Measurements from ENCODE around the gene CNOT3.

The CNOT3 gene

DNA sequence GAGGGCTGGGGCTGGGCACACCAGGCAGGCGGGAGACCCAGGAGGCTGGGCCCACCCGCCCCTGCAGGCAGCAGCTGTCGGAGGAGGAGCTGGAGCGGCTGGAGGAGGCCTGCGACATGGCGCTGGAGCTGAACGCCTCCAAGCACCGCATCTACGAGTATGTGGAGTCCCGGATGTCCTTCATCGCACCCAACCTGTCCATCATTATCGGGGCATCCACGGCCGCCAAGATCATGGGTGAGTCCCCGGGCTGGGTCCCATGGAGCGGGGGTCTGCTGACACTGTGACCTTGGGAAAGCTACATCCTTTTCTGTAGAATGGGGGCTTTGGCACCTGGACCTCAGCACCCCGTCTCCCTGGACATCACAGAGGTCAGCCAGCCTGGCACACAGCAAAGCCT lies 13.9 kb upstream of the CNOT3 start:
- DNase-seq: no peak

DNA sequence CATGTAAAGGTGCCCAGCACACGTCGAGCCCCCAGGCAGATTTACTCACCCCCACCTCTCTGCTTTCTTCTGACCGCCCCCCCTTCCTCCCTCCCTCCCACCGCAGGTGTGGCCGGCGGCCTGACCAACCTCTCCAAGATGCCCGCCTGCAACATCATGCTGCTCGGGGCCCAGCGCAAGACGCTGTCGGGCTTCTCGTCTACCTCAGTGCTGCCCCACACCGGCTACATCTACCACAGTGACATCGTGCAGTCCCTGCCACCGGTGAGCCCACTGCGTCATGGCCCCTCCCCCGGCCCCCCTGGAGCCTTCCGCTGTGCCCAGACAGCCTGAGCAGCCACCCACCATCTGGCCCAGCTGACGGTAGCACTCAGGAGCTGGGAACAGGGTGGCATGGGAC lies 13.2 kb upstream of the CNOT3 start:
- DNase-seq: no peak

DNA sequence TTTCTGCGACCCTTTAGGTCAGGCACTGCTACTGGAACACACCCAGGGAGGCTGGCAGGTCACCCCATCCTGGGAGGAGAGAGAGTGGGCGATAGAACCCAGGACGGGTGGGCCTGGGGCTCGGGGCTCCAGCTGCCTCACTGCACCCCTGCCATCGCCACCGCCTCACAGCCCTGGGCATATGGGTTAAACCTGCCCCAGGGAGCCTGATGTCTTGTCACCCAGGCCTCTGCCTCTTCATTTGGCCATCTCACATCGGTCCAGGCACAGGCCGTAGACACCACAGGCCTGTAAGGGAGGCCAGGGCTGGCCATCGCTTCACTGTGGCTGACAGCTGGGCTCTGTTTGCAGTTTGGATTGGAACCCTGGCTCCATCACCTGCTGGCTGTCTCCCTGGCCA lies 11.8 kb upstream of the CNOT3 start:
- no peak for DNase-seq

DNA sequence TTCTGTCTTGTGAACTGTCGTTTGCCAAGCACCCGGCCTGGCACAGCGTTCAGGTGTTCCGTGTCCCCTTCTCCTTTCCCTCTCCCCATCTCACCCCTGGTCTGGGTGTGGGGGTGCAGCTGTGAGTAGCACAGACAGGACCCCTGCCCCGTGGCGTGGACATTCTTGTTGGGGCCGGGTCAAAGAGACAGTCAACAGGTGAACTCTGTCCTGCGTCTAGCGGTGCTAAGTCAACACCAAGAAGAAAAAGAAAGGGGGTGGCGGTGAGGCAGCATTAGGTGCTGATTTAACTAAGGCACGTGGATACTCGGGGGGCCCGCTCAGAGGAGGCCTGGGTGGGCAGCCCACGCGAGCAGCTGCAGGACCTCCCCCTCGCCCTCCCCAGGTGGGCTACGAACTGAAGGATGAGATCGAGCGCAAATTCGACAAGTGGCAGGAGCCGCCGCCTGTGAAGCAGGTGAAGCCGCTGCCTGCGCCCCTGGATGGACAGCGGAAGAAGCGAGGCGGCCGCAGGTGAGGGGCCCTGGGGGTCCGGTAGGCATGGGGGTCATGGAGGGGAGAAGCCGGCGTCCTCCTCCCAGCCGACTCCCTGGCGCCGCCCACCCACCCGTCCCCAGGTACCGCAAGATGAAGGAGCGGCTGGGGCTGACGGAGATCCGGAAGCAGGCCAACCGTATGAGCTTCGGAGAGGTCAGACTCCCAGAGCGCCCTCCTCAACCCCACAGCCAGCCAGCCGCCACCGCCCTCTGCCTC lies 9.7 kb upstream of the CNOT3 start:
- no peak for DNase-seq

DNA sequence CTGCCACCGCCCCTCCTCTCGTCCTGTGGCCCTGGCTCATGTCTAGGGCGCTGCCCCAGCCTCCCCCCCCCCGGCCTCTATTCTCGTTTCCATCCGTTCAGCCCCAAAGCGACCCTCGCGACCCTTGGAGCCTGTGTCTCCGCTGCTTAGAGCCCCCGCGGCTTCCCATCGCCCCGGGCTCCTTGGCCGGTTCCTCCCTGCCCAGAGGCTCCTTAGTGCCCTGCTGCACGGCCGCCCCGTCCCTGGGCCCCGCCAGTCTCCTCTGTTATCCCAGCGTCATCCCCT lies 9.2 kb upstream of the CNOT3 start:
- no peak for DNase-seq

DNA sequence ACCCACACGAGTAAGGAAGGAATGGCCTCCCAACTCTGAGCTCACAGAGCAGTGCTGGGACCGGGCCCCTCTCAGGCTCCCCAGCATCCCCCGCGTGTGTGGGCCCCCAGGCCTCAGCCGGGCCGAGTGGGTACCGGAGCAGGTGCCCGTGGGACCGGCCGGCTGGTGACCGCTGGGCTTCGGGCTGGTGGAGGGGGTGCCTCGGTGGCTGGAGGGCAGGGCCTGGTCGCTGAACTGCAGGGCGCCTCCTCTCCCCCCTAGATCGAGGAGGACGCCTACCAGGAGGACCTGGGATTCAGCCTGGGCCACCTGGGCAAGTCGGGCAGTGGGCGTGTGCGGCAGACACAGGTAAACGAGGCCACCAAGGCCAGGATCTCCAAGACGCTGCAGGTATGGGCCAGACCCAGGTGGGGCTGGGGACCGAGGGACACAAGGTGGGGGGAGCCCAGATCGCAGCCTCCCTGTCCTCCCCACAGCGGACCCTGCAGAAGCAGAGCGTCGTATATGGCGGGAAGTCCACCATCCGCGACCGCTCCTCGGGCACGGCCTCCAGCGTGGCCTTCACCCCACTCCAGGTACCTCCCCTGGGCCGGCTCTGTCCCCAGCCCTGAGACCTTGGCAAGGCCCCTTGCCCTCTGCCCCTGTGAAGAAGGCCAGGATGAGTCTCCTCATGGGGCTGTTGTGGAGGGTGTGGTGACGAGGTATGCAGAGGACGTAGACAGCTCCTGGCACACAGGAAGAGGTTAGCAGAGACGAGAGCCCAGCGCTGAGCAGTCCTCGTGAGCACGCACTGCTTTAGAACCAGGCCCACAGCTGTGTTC lies 8.6 kb upstream of the CNOT3 start:
- no peak for DNase-seq

DNA sequence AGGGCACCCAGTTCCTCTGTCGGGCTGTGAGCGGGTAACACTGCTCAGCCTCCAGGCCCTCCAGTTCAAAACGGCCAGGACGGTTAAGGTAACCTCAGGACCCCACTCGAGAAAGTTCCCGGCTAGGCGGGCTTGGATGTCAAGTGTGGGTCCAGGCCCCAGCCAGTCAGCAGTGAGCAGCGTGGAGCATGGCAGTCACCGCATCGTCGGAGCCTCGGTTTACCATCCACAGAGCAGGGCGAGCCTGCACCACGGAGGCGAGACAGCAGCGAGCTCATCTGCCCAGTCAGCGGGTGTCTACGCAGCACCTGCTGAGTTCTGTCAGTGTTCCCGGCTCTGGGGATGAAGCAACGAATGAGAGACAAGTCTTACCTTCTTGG lies 8.0 kb upstream of the CNOT3 start:
- DNase-seq: no peak

DNA sequence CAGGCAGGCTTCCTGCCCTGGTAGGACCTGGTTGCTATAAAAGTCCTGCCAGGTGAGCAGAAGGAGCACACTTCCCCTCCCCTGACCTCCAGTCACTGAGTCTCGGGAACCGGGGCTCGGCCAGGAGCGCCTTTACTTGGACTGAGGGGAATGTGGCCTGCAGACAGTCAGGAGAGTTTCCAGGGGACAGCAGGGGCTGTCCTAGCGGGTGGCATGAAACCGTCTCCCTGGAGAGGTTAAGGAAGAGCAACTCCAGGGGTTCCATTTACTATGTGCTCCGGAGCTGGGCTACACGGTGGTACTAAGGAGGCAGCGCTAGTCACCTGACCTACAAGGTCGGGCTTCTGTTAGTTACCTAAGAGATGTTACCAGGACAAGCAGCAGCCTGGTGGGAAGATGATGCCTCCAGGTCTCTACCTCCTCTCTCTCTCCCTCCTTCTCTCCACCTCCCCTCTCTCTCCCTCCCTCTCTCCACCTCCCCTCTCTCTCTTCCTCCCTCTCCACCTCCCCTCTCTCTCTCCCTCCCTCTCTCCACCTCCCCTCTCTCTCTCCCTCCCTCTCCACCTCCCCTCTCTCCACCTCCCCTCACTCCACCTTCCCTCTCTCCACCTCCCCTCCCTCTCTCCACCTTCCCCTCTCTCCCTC lies 4.1 kb upstream of the CNOT3 start:
- DNase-seq: peak; percentile 59

DNA sequence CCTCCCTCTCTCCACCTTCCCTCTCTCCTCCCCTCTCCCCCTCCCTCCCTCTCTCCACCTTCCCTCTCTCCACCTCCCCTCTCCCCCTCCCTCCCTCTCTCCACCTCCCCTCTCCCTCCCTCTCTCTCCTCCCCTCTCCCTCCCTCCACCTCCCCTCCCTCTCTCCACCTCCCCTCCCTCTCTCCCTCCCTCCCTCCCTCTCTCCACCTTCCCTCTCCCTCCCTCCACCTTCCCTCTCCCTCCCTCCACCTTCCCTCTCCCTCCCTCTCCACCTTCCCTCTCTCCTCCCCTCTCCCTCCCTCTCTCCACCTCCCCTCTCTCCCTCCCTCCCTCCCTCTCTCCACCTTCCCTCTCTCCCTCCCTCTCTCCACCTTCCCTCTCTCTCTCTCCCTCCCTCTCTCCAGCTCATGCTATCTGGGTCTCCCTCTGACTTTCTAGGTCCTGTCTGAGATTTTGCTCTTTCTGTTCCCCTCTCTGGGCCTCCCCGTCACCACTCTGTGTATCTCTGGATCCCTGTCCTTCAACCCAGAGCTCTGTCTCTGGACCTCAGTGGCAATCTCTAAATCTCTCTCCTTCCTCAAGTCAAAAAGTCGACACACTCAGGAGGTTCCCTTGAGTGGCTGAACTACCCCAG lies 3.5 kb upstream of the CNOT3 start:
- no peak for DNase-seq

DNA sequence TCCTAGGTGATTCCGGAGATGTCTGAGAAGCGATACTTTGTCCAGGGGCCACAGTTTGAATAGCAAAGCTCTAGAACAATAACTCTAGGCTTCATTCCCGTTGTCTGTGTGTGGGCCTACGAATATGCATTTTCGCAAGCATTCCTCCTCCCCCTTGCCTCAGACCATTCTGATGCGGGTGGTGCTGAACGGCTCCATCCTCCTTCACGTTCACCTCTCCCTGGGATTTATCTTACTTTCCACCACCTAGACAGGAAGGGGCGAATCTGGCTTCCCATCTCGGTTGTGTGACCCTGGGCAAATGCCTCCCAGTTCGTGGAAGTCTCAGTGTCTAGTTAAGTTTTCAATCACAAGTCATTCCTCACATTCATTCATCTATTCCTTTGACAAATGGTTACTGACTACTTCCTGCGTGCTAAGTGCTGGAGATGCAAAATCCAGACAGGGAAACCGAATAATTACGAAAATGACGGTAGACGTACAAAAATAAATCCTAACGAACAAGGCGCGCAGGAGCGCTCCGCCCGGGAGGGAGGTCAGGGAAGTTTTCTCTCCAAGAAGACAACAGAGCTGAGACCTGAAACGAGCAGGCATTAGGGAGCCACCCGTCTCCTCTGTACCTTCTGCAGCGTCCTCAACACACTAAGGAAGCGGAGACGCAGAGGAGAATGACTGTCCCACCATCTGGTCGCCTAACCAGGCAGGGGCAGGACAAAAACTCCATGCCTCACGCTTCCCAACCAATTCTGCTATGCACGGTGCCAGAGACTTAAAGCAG lies 1.3 kb upstream of the CNOT3 start:
- DNase-seq: no peak

DNA sequence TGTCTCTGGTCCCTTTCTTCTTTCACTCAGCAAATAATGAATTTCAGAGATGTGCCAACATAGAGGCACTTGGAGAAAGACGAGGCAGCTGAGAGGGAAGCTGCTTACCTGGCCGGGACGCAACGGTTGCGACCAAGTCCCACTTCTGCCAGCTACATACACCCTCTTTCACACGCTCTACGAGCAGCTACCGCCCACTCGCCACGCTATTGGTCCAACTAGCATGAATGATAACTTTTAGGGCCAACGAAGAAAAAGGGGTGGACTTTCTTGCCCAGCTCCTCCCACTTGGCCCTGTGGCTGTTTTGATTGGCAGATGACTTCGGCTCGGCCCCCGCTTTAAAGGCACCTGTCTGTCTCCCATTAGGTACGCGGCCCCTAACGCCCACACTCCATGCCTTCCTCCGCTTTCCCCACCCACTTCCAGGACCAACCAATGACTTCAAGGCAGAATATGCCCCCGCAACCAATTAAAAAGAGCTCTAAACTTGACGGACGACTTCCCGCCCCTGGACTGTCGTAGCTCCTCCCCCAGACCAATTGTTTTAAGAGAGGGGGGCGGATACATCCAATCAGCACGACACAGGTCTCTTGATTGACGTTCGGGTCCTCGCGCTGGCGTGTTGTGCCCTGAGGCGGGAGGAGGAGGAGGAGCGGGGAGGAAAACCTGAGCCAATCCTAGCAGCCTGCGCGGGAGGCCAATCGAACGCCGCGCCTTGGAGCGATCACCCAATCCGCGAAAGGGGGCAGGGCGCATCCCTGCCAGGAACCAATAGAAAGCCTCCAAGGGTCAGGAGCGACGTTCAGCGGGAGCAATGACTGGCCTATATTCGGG lies 481 bp upstream of the CNOT3 start:
- peak; percentile 100 for DNase-seq

DNA sequence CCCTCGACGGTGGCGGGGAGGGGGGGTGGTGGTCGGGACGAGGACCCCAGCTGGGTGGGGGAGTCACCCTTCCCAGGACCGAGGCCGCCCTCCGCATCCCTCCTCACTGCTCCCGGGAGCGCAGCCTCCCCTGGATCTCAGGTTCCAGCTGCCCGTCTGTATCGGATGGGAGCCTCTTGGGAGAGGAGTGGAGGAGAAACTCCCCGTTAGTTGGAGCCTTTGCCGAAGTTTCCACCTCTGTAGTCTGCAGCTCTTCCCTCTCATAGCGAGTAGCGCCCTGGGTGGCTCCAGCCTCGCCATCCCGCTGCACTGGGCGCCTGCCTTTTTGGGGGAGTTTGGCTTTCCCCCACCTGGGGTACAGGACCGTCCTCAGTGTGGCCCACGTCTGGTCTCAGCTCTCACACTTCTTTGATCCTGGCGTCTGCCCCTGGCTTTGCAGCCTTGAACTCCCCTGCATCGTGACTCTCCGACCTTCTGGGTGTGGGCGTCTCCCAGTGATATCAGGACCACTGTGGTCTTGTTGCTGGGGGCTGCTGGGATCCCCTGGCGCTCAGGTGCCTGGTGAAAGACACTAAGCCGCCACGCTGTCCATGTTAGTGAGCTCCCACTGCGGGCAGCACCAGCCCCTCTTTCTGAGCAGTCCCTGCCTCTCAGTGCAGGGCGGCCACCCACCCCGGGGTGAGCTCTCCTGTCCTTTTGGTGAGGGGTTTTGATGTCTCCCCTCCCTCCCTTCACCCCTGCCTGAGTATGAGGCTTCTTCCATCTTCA lies 1.1 kb downstream of the CNOT3 start:
- no peak for DNase-seq

DNA sequence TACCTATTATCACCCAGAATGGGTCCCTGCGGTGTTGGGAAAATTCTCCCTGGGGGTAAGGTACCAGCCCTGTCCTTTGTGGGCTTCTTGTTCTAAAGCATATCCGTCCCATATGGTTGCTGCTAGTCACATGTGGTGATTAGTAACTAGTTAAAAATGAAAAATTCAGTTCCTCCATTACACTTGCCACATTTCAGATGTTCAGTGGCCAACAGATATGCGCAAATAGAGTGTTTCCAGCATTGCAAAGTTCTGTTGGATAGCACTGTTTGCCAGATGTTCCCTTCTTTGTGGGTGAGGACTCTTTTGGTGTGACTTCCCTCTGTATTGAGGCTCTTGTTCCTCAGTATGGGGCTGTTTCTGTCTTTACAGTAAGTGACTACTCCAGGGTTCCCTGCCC lies 3.8 kb downstream of the CNOT3 start:
- peak; percentile 43 for DNase-seq

DNA sequence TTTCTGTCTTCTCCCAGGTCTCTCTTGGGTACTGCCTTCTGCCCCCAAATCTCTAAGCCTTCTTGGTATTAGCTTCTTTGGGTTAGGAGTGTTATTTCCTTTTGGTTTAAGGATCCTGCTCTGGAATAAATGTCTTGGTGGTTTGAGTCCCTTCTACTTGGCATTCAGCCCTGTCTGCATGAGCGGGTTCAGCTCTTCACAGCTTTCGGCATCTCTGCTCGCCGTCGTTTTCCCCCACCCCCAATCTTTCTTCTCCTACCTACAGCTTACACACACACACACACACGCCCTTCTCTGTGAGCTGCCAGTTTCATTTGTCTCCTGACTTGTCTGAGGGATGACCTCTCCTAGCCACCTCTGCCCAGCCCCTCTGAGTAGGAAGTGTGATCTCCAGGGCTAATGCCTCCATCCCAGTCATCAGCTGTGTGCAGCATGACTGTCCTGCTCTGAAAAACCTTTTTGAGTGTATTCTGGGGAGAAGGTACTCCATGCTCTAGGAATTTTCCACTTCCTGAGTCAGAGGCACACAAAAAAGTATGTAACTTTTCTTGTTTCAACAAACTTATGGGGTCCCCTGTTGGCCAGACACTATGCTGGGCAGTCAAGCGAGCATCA lies 4.7 kb downstream of the CNOT3 start:
- no peak for DNase-seq

DNA sequence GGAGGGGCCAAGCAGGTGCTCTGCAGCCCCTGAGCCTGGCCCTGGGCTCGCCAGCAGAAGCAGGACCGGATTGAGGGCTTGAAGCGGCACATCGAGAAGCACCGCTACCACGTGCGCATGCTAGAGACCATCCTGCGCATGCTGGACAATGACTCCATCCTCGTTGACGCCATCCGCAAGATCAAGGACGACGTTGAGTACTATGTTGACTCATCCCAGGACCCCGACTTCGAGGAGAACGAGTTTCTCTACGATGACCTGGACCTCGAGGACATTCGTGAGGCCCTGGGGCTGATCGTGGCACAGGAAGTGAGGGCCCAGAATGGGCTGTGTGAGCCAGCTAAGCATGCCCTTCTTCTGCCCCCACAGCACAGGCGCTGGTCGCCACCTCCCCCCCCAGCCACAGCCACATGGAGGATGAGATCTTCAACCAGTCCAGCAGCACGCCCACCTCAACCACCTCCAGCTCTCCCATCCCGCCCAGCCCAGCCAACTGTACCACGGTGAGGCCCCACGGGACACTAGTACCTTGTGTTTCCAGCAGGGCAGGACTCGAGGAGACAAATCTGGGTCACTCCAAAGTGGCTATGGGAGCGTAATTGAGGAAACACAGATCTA lies 8.1 kb downstream of the CNOT3 start:
- DNase-seq: no peak

DNA sequence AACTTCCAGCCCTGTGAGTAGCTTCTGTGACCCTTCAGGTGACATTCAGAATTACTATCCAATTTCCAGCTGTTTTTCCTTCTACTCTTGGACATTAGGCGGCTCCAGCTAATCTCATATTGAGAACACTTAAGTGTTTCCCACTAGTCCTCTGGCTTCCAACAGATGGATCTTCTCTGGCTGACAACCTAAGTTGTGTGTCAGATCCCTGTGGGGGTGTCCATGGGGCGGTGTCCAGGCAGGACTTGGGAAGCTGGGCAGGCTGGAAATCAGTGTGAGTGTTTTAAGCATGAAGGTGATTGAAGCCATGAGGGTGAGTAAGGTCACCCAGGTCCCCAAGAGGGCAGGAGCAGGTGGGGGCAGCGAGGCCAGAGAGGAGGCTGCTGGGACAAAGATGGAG lies 10.1 kb downstream of the CNOT3 start:
- no peak for DNase-seq

DNA sequence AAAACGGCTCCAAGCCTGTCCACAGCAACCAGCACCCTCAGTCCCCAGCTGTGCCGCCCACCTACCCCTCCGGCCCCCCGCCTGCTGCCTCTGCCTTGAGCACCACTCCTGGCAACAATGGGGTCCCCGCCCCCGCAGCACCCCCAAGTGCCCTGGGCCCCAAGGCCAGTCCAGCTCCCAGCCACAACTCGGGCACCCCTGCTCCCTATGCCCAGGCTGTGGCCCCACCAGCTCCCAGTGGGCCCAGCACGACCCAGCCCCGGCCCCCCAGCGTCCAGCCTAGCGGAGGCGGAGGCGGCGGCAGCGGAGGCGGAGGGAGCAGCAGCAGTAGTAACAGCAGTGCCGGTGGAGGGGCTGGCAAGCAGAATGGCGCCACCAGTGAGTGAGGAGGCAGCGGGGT lies 10.6 kb downstream of the CNOT3 start:
- no peak for DNase-seq

DNA sequence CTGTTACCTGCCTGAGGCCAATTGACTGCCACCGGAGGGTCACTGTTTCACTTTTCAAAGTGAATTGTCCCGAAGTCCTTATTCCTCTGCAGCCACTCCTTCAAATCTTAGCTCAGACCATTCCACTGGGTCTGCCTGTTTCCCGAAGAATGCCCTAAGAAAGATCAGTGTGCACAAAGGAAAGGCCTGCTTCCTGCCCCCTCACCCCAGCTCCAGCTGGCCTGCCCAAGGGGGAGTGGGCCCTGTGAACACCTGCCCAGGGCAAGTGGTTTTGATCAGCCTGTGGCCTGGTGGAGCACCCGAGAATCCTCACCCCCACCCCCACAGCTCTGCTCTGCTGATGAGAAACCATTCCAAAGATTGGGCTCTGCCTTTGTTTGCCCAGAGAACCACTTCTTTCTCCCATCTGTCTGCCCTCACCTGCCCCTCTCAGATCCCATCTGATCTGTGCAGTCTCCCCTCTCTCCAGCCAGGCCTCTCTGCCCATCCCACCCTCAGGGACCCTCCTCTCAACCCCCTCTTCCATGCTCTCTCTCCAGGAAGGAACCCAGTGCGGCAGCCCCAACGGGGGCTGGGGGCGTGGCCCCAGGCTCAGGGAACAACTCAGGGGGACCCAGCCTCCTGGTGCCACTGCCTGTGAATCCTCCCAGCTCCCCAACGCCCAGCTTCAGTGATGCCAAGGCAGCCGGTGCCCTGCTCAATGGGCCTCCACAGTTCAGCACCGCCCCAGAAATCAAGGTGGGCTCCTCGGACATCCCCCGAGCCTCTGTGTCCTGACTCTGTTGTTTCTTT lies 11.7 kb downstream of the CNOT3 start:
- DNase-seq: no peak

DNA sequence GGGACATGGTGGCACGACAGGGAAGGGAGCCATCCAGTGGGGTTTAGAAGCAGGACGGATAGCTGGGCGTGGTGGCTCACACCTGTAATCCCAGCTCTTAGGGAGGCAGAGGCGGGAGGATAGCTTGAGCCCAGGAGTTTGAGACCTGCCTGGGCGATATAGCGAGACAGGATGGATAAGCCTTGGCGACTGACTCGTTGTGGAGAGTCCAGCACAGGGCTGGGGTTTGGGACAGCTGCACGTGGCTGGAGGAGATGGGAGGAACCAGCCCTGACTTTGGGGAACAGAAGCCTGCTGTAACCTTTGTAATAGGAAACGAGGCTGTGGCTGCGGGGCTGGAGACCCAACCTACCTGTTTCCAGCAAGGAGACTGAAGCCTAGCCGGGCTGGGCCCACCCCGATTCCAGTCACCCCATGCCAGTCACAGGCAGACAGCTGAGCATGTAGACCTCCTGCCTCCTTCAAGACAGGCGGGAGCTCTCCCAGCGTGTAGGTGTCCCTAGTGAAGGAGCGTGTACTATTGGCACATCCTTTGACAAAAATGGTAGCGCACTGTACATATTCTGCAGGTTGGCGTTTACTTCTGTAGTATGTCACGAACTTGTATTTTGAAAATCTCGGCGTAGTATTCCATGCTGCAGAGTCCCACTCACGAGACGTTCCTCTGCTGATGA lies 13.9 kb downstream of the CNOT3 start:
- DNase-seq: no peak

Measured in fibroblast of skin of right quadriceps (primary cell).